Activated T-helper 1 cell treated with anti-CD3 and anti-CD28 coated beads, Interleukin-2, amount 50 U/mL, for 16 hours (primary cell): ENCODE results near the gene ARHGAP30.

Experiments
- DNase-seq, 2 donors: peaks; one replicate each; pipeline ENCODE4 v3.0.0-alpha.2; 2020; ENCODE audit warnings: low read depth in 1 of 2, low spot score in 1 of 2

The ARHGAP30 gene

GRCh38 chr1:161091796-161092507 lies 22.3 kb upstream of the ARHGAP30 start:
- DNase-seq: no peak

DNA sequence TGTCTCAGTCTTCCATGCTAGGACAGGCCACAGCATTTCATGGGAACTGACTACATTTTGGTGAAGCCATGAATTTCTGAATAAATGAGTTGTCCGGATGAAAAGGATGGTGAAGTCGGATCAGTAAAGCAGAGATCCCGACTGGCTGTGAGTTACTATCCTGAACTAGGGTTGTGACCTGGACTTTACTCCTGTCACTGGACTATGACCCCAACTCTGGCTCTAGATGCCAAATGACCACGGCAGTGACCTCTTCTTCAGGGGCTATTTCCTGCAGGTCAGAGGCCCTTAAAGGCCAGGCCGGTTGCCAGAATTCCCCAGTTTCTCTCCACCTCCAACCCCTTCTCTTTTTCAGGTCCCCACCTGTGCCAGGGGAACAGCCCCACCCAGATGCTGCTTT lies 21.4 kb upstream of the ARHGAP30 start:
- DNase-seq: no peak

GRCh38 chr1:161090617-161091016 lies 20.9 kb upstream of the ARHGAP30 start:
- no peak for DNase-seq

DNA sequence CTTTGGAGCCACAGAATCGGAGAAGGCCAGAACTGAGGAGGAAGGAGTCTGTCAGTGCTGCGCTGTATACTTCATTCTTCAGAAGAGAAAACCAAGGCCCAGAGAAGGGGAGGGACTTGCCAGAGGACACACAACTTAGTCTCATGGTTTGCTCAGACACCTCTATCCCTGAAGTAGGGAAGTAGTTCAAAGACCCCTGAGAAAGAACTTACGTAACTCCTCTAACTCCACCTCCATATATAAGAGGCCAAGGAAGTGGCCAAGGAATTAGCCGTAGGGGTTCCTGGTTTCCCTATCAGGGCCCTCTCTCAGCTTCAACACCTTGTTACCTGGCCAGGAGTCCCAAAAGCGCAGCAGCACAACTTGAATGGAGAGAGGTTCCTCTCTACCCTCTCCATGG lies 20.2 kb upstream of the ARHGAP30 start:
- DNase-seq: no peak

DNA sequence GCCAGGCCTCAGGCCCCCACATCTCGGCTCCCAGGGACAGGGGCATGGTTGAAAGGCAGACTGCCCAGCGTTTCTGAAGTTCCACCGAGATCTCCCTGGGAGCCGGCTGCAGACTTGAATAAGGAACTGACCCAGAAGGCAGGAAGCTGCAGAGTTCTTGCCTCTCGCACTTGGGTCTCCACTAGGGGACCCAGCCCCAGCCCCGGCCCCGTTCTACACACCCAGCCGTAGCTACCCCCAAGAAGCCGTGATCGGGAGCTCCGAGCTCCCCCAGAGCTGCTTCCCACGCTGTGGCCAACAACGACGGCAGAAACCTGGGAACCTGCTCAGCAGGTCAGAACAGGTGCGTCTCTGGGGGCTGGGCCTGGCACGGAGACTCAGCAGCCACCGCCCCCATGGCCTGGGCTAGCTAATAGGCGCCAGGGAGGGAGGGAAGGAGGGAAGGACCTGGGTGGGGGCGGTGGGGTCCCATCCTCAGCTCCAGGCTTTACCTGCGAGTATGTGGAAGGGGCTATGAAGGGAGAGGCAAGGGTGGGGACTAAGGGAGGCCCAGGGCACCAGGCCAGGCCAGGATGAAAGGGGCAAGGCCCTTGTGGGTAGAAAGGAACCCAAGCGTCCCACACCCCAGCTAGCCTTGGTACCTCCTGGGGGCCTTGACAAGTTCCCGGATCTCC lies 19.7 kb upstream of the ARHGAP30 start, which contains the start of gene NECTIN4:
TSS of gene NECTIN4 (minus strand) at position 308 of the 674 bp plus-strand sequence. CDS start at position 46, 262 bp downstream.
- no peak for DNase-seq

- DNase-seq: no peak
Observed at GRCh38 chr1:161088587-161089110, 19.0 kb upstream of the ARHGAP30 start.

DNA sequence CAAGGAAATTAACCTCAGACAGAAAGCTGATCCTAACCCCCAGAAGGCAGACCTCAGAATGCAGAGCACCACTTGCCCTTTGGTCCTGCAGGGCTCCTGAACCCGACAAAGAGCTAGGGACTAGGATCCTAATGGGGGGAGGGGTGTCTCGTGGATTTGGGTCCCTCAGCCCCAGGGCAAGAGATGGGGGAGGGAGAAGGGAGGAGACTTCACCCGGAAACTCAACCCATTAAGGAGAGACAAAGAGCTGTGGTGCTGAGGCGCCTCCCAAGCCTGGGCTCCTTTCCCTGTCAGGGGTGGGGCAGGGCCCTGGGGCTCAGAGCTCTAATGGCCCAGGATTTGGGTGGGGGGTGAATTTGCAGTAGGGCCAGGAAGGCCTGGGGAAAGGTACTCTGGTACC lies 16.8 kb upstream of the ARHGAP30 start:
- DNase-seq: no peak

DNA sequence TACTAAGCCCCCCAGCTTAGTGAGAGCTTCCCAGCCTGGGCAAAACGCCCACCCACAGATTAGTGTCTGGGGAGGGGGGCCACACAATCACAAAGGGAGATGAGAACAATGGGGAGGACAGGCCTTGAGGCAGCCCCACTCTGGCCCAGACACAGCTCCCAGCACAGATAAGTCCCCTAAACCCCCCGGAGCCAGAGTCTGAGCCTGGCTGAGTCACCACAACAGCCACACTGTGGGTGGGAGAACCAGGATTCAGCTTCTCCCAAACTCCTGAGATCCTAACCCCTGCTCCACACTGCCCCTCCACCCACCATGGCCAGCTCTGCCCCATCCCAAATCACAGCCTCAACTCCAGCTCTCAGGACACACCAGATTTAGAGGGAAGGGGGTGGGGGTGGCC lies 15.5 kb upstream of the ARHGAP30 start:
- DNase-seq: no peak

GRCh38 chr1:161084597-161084988 lies 14.9 kb upstream of the ARHGAP30 start:
- no peak for DNase-seq

GRCh38 chr1:161083748-161084596 lies 14.3 kb upstream of the ARHGAP30 start:
- no peak for DNase-seq

GRCh38 chr1:161082996-161083747 lies 13.5 kb upstream of the ARHGAP30 start:
- DNase-seq: no peak

DNA sequence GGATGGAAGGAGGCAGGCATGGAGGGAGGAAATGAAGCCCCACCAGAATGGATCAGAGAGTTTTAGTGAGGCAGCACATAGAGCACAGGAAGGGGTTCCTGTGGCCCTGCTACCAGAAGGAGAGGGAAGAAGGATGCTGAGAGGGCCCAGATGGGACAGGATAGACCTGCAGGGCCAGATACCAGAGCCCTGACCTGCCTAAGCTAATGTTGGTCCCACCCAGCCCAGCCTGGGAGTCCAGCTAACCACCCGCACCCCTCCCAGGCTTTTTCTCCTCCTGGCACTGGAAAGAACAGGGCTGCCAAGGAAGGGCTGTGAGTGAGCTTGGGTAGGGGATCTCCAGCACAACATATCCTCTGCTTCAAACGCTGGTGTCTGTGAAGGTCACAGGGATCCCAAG lies 12.8 kb upstream of the ARHGAP30 start:
- no peak for DNase-seq

- no peak for DNase-seq
Observed at GRCh38 chr1:161081519-161081918, 11.8 kb upstream of the ARHGAP30 start.

GRCh38 chr1:161080441-161081405 lies 11.0 kb upstream of the ARHGAP30 start:
- no peak for DNase-seq

DNA sequence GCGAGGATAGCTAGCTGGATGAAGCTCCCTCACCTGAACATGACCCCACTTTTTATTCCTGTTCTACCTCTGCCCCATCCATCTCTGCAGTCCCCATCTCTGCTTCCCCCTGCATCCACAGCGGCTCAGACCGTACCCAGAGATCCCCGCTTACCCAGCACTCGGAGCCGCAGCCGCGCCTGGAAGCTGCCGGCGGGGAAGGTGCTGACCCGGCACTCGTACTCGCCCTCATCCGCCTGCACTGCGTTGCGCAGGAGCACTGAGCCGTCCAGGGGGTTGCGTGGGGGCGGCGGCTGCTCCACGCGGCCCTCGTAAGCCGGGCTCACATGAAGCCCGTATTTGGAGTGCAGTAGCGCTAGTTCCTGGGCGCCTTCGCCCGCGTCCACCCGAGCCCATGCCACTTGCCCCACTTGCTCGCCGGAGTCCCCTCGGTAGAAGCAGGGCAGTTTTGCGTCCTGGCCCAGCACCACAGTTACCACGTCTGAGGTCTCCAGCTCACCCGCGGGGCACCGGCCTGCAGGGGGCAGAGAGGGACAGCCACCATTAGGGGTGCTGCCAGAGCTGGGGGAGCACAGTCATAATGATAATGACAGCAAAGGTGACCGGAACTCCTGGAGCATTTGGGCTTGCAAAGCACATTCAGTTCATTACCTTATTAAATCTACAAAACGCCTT lies 9.9 kb upstream of the ARHGAP30 start:
- no peak for DNase-seq

DNA sequence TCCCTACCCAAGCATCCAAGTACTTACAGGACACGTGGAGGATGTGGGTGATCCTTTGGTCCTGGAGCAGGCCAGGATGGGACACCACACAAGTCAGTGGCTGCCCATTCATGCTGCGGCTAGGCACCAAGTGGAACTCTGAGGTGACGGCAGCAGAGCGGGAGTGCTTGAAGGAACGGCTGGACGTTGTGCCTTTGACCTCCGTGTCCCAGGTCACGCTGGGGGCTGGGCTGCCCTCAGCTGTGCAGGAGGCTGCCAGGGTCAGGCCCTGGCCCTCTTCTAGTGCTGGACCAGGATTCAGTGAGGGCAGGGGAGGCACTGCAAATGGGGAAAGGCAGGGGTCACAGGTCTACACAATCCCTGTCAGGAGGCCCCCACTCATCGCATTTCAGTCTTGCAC lies 7.7 kb upstream of the ARHGAP30 start:
- DNase-seq: no peak

DNA sequence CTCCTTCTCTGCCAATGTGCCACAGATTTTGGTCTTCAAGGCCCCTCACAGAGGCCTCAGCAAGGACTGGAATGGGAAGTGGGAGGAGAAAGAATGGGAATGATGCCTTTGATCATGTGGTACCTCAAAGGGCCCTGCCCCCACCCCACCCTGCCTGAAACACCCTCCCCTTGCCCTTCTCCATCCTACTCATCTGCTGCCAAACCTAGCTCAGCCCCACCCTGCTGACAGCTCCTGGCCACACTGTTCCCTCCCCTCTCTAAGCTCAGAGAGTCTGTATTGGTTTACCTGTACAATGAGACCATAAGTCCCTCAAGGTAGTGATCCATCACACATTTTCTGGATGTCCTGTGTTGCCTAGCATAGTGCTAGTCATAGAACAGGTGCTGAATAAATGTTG lies 6.7 kb upstream of the ARHGAP30 start:
- DNase-seq: no peak

GRCh38 chr1:161074676-161075368 lies 5.1 kb upstream of the ARHGAP30 start:
- DNase-seq: no peak
